ENCODE measurements around the gene ACAP1. TPM values are rescaled to one million over a fixed set of nuclear protein-coding genes. Genes with fewer than 3 reads are reported as not detected.

Gene ACAP1
- total RNA-seq, 1 donor from 2014 or later, result 6.8 TPM

DNA sequence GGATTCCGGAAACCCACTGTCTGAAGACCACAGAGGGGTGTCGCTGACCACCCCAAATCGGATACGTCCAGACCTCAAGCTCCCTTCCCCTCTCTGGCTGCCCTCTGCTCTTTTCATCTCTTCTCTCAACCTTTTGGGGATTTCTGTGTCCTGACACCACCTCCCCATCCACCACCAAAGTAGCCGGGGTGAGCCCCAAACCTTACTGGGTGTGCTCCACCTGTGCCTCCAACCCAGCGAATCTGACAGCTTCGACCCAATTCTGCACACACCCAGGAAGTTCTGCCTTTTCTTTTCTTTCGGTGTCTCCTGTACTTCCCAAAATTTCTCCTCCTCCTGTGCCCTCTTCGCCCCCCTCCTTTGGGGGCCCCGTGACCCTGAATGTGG is 16.2 kb downstream of the ACAP1 start:
- Mint-ChIP-seq H3K9me3 (ENCODE audit: low read depth) (no peaks in the 10 kb centered on the region), H3K4me1 (ENCODE audit: low read depth) (peaks cover 46% of the 10 kb centered on the region), H3K27ac (ENCODE audit: unreplicated experiment) (peak overlapping the region; percentile 91), H3K27me3 (ENCODE audit: low read depth) (no peaks in the 10 kb centered on the region), H3K4me3 (ENCODE audit: unreplicated experiment) (peak overlapping the region; percentile 87), H3K36me3 (ENCODE audit: low read depth) (no peaks in the 10 kb centered on the region)
- no peak for DNase-seq (ENCODE audit: low spot score)
- TF ChIP-seq, protein P1, sequence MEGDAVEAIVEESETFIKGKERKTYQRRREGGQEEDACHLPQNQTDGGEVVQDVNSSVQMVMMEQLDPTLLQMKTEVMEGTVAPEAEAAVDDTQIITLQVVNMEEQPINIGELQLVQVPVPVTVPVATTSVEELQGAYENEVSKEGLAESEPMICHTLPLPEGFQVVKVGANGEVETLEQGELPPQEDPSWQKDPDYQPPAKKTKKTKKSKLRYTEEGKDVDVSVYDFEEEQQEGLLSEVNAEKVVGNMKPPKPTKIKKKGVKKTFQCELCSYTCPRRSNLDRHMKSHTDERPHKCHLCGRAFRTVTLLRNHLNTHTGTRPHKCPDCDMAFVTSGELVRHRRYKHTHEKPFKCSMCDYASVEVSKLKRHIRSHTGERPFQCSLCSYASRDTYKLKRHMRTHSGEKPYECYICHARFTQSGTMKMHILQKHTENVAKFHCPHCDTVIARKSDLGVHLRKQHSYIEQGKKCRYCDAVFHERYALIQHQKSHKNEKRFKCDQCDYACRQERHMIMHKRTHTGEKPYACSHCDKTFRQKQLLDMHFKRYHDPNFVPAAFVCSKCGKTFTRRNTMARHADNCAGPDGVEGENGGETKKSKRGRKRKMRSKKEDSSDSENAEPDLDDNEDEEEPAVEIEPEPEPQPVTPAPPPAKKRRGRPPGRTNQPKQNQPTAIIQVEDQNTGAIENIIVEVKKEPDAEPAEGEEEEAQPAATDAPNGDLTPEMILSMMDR (IDR thresholded peaks at IDR 0.05), result peak; percentile 31

DNA sequence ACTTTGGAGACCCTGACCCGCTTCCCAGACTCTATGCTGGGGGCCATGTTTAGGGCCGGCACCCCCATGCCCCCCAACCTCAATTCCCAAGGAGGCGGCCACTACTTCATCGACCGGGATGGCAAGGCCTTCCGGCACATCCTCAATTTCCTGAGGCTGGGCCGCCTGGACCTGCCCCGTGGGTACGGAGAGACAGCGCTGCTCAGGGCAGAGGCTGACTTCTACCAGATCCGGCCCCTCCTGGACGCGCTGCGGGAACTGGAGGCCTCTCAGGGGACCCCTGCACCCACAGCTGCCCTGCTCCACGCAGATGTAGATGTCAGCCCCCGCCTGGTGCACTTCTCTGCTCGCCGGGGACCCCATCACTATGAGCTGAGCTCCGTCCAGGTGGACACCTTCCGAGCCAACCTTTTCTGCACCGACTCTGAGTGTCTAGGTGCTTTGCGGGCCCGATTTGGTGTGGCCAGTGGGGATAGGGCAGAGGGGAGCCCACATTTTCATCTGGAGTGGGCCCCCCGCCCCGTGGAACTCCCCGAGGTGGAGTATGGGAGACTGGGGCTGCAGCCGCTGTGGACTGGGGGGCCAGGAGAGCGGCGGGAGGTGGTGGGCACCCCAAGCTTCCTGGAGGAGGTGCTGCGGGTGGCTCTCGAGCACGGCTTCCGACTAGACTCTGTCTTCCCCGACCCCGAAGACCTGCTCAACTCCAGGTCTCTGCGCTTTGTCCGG is 16.7 kb downstream of the ACAP1 start:
- DNase-seq (ENCODE audit: low spot score), result no peak
- H3K4me1 Mint-ChIP-seq (ENCODE audit: low read depth), result peaks cover 44% of the 10 kb centered on the region
- no peaks in the 10 kb centered on the region for H3K27me3 Mint-ChIP-seq (ENCODE audit: low read depth)

DNA sequence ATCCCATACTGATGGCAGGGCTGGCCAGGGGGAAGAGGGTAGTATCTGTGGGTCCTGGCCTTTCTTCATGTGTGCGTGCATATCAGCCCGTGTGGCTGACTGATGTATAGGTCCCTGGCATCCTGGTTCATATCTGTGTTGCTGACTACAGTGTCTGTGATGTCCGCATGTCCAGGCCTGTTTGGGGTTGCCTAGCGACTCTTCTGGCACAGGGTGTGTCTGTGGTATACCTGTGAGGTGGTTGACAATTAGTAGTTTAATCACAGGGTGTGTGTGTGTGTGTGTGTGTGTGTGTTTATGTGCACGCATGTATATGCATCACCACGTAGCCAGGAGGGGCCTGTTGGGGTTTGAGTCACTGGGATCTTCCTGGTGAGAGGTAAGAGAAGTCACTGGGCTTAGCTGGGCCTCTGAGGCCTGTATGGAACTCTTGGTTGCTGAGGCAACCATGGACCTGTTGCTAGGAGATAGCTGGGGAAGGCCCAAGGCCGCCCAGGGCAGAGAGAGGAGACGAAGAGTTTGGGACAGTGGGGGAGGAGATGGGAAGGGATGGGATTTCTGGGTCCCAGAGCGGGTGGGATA is 18.0 kb downstream of the ACAP1 start:
- peak overlapping the region; percentile 87 for H3K4me3 Mint-ChIP-seq (ENCODE audit: unreplicated experiment)
- H3K27me3 Mint-ChIP-seq (ENCODE audit: low read depth), result no peaks in the 10 kb centered on the region
- H3K36me3 Mint-ChIP-seq (ENCODE audit: low read depth), result no peaks in the 10 kb centered on the region
- TF ChIP-seq, protein P1 (IDR thresholded peaks at IDR 0.05), result no peak
- no peaks in the 10 kb centered on the region for H3K9me3 Mint-ChIP-seq (ENCODE audit: low read depth)
- no peak for DNase-seq (ENCODE audit: low spot score)
- H3K27ac Mint-ChIP-seq (ENCODE audit: unreplicated experiment), result peak overlapping the region; percentile 77
- H3K4me1 Mint-ChIP-seq (ENCODE audit: low read depth), result peaks cover 39% of the 10 kb centered on the region

More for the DNA sequence above, 16.7 kb downstream of the ACAP1 start:
- TF ChIP-seq, protein P1 (IDR thresholded peaks at IDR 0.05), result no peak
- peak overlapping the region; percentile 87 for H3K4me3 Mint-ChIP-seq (ENCODE audit: unreplicated experiment)
- no peaks in the 10 kb centered on the region for H3K36me3 Mint-ChIP-seq (ENCODE audit: low read depth)
- no peaks in the 10 kb centered on the region for H3K9me3 Mint-ChIP-seq (ENCODE audit: low read depth)
- H3K27ac Mint-ChIP-seq (ENCODE audit: unreplicated experiment), result peak overlapping the region; percentile 91

DNA sequence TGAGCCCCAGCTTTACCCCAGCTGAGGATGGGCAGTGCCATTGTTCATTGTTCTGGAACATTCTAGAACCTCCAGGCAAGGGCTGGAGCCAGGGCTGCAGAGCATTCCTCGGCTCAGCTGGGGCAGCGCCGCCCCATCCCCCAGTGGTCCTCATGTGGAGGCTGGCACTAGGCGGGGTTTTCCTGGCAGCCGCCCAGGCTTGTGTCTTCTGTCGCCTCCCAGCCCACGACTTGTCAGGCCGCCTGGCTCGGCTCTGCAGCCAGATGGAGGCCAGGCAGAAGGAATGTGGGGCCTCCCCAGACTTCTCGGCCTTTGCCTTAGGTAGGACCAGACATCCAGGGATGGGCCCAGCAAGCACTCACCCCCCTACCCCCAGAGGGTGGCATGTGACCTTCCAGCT is 18.7 kb downstream of the ACAP1 start, which contains the start of gene TMEM95:
Gene TMEM95 (plus strand): TSS at position 104 of the 400 bp plus-strand sequence. CDS start 49 bp downstream, at position 153.
- Mint-ChIP-seq H3K4me1 (ENCODE audit: low read depth) (peaks cover 32% of the 10 kb centered on the region), H3K27me3 (ENCODE audit: low read depth) (no peaks in the 10 kb centered on the region), H3K36me3 (ENCODE audit: low read depth) (no peaks in the 10 kb centered on the region), H3K27ac (ENCODE audit: unreplicated experiment) (peak within 1 kb of the TSS; percentile 77), H3K9me3 (ENCODE audit: low read depth) (no peaks in the 10 kb centered on the region), H3K4me3 (ENCODE audit: unreplicated experiment) (peak within 1 kb of the TSS; percentile 87)
- TF ChIP-seq, protein P1 (IDR thresholded peaks at IDR 0.05), result no peak
- no peak for DNase-seq (ENCODE audit: low spot score)

DNA sequence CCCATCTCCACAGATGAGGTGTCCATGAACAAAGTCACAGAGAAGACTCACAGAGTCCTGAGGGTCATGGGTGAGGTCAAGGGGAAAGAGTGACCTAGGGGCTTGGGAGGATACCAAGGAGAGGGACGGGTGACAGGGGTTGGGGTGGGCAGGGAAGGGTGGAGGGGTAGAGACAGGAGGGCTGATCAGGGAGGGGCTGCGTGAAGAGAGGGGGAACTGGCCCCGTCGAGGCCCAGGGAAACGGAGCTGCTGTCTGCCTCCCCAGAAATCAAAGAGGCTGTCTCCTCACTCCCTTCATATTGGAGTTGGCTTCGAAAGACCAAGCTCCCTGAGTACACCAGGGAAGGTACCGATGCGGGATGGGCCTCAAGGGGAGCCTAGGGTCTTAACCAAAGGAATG is 19.2 kb downstream of the ACAP1 start:
- TF ChIP-seq, protein P1 (IDR thresholded peaks at IDR 0.05), result no peak
- Mint-ChIP-seq H3K36me3 (ENCODE audit: low read depth) (no peaks in the 10 kb centered on the region), H3K27me3 (ENCODE audit: low read depth) (no peaks in the 10 kb centered on the region)

More for the DNA sequence above, 19.2 kb downstream of the ACAP1 start:
- H3K27ac Mint-ChIP-seq (ENCODE audit: unreplicated experiment), result peak overlapping the region; percentile 61
- H3K9me3 Mint-ChIP-seq (ENCODE audit: low read depth), result no peaks in the 10 kb centered on the region
- no peak overlapping the region for H3K4me3 Mint-ChIP-seq (ENCODE audit: unreplicated experiment)
- H3K4me1 Mint-ChIP-seq (ENCODE audit: low read depth), result peaks cover 32% of the 10 kb centered on the region
- DNase-seq (ENCODE audit: low spot score), result no peak
